GM18858 (cell line): ENCODE data around the gene FITM1.

ENCODE experiments used
- ATAC-seq: cut with Tn5 transposase; IDR thresholded peaks from one replicate; pipeline ENCODE4 v1.9.1; 2021; ENCODE audit not compliant: unreplicated experiment

FITM1 gene

DNA sequence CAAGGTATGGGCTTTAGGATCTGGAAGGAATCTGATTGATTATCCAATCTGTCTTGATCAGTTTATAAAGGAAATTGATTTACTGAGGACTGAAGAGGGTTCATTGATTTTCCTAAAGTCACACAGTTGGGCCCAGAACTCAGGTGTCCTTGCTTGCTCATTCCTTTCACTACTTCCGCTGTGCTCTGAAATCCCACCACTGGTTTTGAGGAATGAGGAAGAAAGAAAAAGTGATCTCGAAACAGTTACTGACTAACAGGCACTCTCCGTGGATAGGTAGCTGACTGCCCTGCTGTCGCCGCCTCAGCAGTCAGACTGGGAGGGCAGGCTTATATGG lies at the start of gene FITM1:
Gene FITM1, plus strand, starts transcription at position 280 of the 337 bp plus-strand sequence. CDS start 905 bp downstream, outside the sequence.
- ATAC-seq, result no peak

DNA sequence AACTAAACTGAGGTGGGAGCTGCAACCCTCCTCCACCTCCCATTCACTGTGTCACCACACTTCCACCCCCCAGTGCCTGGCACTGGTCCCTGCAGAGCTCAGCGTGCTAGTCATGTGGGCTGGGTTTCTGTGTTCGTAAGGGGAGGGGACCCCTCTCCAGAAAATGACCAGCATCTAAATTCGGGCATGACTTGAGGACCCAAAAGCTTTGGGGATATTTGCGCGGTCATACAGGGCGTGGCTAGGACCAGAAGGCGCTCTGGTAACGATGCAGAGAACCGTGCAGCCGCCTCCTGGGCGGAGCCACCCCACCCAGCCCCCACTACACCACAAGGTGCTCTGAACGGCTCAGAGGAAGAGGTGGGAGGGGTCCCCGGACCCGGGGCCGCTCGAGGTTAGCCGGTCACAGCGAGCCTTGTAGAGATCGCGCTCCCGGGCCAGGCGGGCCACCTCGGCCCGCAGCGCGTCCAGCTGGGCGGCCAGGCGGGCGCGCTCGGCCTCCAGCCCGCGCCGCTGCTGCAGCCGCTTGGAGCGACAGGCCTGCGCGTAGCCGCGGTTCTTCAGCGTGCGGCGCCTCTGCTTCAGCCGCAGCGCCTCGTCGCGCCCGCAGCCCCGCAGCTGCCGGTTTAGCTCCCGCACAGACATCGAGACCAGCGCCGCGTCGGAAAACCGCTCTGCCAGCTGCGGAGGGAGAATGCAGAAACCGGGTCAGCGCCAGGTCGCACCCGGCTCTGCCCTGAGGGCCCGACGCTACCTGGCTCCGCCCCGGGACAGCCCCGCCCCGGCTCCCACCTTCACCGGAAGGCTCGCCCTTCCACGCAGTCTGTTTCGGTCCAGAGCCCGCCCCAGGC lies 49.3 kb upstream of the FITM1 start:
- ATAC-seq, result peak; percentile 78

GRCh38 chr14:24081739-24082211 lies 48.7 kb upstream of the FITM1 start:
- no peak for ATAC-seq

DNA sequence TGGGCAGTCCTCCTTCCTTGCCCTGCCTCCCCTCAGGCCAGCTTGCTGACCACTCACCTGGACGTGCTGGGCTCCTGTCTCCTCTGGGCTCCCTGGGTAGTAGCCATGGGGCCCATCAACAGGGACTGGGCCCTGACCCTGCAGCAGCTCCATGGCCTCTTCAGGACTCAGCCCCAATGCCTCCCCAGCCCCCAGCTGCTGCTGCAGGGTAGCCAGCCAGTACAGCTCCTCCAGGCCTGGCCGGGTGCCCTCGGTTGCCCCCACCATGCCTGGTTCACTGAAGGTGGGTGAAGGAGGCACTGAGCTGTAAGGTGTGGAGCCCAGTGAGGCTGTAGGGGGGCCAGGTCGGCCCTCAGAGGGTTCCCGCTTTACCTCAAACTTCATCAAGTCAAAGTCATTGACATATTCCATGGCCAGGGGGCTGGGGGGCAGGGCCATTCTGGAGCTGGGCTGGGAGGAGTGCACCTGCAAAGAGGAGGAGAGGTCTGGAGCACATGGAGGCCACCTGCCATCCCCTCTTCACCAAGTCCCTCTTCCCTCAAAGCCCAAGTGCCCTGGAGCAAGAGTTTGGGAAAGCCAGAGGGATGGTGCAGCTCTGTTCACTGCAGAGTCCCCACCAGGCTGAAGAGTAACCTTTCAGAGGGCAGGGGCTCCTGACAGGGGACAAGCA lies 47.9 kb upstream of the FITM1 start:
- ATAC-seq, result no peak

DNA sequence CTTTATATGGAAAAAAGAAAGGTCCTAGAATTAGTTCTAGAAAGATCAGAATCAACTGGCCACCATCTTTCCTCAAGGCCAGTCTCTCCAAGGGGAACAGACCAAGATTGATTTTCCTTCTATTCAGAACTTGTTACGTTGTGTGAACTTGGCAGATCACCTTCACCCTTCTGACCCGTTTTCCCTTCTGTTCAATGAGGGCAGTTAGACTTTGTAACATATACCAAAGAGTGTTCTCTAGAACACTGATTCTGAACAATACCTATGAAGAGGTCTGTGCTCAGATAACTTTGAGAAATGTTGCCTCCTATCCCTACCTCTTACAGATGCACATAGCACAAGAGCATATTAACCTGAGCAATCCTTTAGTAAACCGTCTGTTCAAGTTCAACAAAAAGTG lies 47.0 kb upstream of the FITM1 start:
- ATAC-seq, result no peak

DNA sequence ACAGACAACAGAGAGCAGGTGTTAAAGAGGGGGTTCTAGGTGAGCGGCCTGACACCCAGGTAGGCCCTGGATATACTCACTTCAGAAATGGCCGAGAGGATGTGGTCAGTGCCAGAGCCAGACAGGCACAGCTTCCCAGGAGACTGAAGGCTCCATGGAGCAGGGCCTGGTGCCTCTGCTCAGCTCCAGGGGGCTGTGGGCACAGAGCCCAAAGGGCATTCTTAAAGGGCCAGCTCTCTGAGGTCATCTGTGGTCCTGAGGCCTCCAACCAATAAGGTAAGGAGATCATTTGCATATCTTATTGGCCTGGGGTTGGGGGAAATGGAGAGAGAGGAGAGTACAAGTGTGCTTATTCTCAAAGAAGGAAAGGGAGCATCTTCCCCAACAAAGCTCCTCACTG lies 46.0 kb upstream of the FITM1 start:
- no peak for ATAC-seq

DNA sequence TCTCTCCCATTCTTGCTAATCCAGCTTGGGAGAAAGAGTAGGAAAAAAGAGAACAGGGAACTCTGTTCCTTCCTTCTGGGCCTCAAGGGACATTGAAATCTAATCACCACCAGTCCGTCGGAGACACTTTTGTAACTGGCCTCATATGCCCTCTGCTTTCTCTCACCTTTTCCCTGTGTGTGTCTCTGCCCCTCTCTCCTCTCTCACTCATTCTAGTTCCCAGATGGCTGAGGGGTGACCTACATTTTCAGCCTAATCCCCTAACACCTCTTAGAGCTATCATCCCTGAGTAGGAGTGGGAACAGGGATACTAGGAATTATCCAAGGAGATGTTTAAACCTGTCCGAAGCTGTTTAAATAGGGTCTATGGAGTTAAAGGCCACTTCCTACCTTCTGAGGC lies 45.2 kb upstream of the FITM1 start:
- ATAC-seq, result no peak

DNA sequence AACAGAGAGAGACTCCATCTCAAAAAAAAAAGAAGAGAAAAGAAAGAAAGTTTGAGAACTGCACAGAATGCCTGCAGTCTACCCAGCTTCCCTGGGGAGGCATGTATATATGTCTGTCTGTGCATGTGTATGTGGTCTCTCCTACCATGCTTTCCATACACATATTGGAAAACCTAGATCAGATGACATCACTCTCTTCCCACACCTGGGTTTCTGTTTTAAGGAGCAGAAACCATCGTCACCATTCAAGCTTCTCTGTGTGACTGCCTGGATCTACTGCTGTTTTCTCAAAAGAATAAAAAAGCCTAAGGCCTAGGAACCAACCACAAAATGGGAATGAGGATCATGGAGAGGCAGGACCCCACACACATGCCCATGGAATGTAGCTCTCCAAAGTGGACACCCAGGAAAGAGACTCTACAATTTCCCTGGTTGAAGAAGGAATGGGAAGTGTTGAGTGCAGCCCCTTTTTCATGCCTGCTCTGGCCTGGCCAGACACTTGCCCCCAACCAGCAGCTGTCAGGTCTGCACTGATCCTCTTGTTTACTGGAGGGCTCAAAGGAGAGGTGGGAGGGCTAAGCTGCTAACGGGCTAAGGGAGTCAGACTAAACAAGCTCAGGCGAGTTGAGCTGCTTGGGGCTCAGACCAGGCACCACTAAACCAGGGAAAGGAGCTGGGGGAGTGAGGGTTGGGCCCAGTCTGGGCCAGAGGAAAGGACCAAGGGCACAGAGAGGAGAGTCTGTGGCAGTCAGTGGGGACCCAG lies 44.1 kb upstream of the FITM1 start:
- ATAC-seq, result no peak

DNA sequence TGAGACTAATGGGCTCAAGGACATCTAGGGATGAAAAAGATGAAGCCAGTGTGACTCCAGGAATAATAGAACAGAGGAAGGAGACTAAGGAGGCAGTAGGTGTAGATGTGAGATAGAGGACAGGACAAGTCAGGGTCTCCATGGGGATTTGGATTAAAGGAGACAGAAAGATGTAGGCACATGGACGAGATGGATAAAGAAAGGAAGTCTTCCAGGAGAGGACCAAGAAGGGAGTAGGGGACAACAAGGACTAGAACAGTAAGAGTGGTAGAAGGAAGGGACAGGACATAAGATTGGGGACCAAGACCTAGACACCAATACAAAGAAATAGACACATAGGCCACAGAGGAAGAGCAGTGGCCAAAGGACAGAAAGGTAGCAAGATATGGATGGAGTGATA lies 43.5 kb upstream of the FITM1 start:
- ATAC-seq, result no peak

- ATAC-seq, result no peak
Observed at GRCh38 chr14:24088095-24088494, 42.4 kb upstream of the FITM1 start.

DNA sequence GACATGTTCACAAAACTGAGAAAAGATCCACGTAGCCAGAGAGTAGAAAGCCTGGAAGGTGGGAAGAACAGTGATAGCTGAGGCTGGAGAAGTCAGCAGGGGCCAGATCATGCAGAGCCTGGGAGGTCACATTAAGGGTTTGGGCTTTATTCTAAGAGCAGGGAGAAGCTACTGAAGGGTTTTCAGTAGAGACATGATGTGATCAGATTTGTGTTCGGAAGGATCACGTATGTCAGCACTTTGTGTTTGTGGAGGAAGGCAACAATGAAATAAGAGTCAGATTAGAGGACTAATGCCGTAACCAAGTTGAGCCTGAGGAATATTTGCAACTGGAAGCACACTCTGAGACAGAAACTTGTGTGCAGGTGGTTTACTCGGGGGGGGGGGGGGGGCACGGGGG lies 40.6 kb upstream of the FITM1 start:
- ATAC-seq, result no peak

DNA sequence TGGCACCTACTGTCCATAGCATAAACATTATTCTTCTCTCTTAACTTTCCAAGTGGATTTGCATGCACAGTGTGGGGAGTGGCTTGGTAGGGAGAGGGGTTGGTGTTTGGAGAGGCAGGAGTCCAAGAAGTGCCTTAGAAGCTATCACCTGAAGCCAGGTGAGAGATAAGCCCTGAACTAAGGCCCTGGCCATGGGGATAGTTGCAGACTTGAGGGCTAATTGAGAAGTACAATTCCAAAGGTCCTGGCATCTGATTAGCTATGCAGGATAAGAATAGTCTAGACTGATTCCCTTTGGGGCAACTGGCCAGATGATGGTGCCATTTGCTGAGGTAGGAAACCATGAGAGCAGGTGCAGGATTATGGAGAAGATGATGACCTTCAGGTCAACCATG lies 38.4 kb upstream of the FITM1 start:
- ATAC-seq, result no peak

- ATAC-seq, result no peak
Observed at GRCh38 chr14:24092505-24093206, 37.8 kb upstream of the FITM1 start.

- ATAC-seq, result no peak
Observed at GRCh38 chr14:24093207-24093900, 37.1 kb upstream of the FITM1 start.

- peak; percentile 27 for ATAC-seq
Observed at GRCh38 chr14:24093901-24094840, 36.3 kb upstream of the FITM1 start, which contains the start of gene PCK2. TSS of gene PCK2 (plus strand) at chr14:24094311. CDS start at chr14:24094406, 95 bp downstream.

DNA sequence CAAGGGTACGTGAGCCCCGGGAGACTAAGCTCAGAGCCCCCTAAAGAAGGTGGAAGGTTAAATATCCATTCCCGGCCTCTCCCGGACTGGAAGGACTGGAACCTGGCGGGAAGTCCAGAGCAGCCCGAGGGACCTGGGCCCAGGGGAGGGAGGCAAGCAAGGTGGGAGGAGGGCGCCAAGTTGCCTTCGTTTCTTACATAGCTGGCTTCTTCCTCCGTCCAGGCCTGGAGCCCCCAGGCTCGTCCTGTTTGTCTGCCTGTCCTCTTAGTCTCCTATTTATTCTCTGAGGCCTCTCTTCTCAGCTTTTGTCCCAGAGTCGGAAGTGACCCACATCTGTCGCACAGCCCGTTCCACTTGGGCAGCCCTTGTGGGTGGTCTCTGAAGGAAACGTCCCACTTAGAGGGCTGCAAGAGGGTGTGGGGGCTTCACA lies 35.6 kb upstream of the FITM1 start:
- no peak for ATAC-seq

GRCh38 chr14:24095271-24096068 lies 35.0 kb upstream of the FITM1 start:
- ATAC-seq, result peak; percentile 76

- ATAC-seq, result no peak
Observed at GRCh38 chr14:24096545-24097181, 33.8 kb upstream of the FITM1 start.
